Measurements from ENCODE around the gene LRIG3.
"Not testable (repeated sequence)": the region's sequence is repeated elsewhere in the genome, so short reads cannot be mapped to it uniquely, and the experiment has no call there.

LRIG3 gene

DNA sequence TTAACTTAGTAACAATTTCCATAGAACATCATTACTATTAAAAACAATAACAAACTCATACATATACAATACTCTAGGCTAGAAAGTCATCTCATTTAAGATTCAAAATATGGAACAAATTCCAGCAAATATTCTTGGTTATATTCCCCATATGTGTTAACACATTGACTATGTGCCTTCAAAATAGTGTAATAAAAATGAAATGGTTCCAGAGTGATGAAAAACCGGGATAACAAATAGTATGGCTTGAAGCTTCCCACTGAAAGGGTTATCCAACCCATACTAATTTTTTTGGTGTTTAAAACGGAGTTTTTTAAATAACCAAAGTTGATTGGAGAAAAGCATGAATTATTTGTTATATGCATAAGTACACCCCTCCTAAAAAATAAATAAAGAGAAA is 5.3 kb downstream of the LRIG3 start:
- no peak for DNase-seq (ENCODE audit: extremely low spot score)
- POLR2A ChIA-PET = no interaction called here
- TF ChIP-seq, protein P1, sequence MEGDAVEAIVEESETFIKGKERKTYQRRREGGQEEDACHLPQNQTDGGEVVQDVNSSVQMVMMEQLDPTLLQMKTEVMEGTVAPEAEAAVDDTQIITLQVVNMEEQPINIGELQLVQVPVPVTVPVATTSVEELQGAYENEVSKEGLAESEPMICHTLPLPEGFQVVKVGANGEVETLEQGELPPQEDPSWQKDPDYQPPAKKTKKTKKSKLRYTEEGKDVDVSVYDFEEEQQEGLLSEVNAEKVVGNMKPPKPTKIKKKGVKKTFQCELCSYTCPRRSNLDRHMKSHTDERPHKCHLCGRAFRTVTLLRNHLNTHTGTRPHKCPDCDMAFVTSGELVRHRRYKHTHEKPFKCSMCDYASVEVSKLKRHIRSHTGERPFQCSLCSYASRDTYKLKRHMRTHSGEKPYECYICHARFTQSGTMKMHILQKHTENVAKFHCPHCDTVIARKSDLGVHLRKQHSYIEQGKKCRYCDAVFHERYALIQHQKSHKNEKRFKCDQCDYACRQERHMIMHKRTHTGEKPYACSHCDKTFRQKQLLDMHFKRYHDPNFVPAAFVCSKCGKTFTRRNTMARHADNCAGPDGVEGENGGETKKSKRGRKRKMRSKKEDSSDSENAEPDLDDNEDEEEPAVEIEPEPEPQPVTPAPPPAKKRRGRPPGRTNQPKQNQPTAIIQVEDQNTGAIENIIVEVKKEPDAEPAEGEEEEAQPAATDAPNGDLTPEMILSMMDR (IDR thresholded peaks at IDR 0.05; ENCODE audit: control extremely low read depth, extremely low read depth, low read depth, missing control alignments) = no peak
- CTCF ChIA-PET = no interaction called here

DNA sequence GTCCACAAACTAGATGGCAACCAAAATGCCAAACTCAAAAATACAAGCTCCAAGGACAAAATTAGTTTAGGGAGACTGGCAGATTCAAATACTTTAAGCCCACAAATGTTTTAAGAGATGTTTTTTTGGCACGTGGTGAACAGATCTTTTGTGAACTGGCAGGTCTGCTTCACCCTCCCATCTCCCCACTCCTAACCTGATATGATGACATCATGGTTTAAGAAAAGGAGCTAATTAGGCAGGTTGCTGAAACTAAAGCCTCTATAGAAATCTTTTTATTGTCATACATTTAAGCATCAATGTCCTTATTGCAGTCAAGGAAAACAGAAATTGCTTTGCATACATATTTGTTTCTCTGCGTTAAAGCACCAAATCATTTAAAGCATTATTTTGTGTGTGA is 5.8 kb downstream of the LRIG3 start:
- TF ChIP-seq, protein P1 (IDR thresholded peaks at IDR 0.05; ENCODE audit: control extremely low read depth, extremely low read depth, low read depth, missing control alignments) = no peak
- DNase-seq (ENCODE audit: extremely low spot score) = no peak
- POLR2A ChIA-PET = no interaction called here
- CTCF ChIA-PET = no interaction called here

DNA sequence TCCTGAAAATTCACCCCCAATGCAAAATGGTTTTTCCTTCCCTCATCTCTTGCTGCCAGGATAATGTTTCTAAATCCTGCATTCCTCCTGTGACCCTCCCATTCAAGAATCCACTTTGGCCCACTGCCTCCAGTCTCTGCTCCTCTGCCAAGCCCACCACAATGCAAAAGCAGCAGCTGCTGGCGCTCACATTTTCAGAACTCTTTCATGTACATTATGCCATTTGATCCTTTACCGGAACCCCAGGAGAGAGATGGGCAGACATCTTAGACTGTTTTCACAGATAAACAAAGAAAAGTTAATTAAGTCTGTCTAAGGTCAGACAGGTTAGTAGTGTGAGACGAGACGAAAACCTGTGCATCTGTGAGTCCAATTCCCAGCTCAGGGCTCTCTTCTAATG is 12.9 kb downstream of the LRIG3 start:
- POLR2A ChIA-PET = no interaction called here

GRCh38 chr12:58906917-58907316 is 13.4 kb downstream of the LRIG3 start:
- TF ChIP-seq, protein P1 (IDR thresholded peaks at IDR 0.05; ENCODE audit: control extremely low read depth, extremely low read depth, low read depth, missing control alignments) = no peak
- ChIA-PET POLR2A (no interaction called here), CTCF (interaction anchor here (1.1 kb wide), 1 partner anchor 11 kb away, joined by 3 read pairs; no protein-coding TSS in a partner anchor)

More for the DNA sequence above, 12.9 kb downstream of the LRIG3 start:
- DNase-seq (ENCODE audit: extremely low spot score) = no peak
- CTCF ChIA-PET = interaction anchor here (1.1 kb wide), 1 partner anchor 10 kb away, joined by 3 read pairs; no protein-coding TSS in a partner anchor
- TF ChIP-seq, protein P1 (IDR thresholded peaks at IDR 0.05; ENCODE audit: control extremely low read depth, extremely low read depth, low read depth, missing control alignments) = no peak

GRCh38 chr12:58905422-58905821 is 14.9 kb downstream of the LRIG3 start:
- no peak for DNase-seq (ENCODE audit: extremely low spot score)
- TF ChIP-seq, protein P1 (IDR thresholded peaks at IDR 0.05; ENCODE audit: control extremely low read depth, extremely low read depth, low read depth, missing control alignments) = no peak
- ChIA-PET CTCF (interaction anchor here (1.3 kb wide), 2 partner anchors 24 to 34 kb away, joined by 3 to 4 read pairs; no protein-coding TSS in a partner anchor), POLR2A (no interaction called here)

More at GRCh38 chr12:58906917-58907316, 13.4 kb downstream of the LRIG3 start:
- DNase-seq (ENCODE audit: extremely low spot score) = no peak

DNA sequence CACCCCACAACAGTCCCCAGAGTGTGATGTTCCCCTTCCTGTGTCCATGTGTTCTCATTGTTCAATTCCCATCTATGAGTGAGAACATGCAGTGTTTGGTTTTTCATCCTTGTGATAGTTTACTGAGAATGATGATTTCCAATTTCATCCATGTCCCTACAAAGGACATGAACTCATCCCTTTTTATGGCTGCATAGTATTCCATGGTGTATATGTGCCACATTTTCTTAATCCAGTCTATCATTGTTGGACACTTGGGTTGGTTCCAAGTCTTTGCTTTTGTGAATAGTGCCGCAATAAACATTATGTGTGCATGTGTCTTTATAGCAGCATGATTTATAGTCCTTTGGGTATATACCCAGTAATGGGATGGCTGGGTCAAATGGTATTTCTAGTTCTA is 17.6 kb downstream of the LRIG3 start:
- POLR2A ChIA-PET; CTCF ChIA-PET; DNase-seq (ENCODE audit: extremely low spot score): not testable (repeated sequence)

- POLR2A ChIA-PET = no interaction called here
- TF ChIP-seq, protein P1 (IDR thresholded peaks at IDR 0.05; ENCODE audit: control extremely low read depth, extremely low read depth, low read depth, missing control alignments) = no peak
- DNase-seq (ENCODE audit: extremely low spot score) = no peak
- CTCF ChIA-PET = interaction anchor here (1.0 kb wide), 2 partner anchors 12 to 18 kb away, joined by 3 read pairs; no protein-coding TSS in a partner anchor
These were observed 18.6 kb downstream of the LRIG3 start for GRCh38 chr12:58901664-58902063.
